Hematopoietic multipotent progenitor cell (in vitro differentiated cells): Measurements from ENCODE around the gene SLC27A5. TPM values are rescaled to one million over a fixed set of nuclear protein-coding genes. Genes with fewer than 3 reads are reported as not detected.

ENCODE experiments used
- small RNA-seq: library from RNA; depleted of rRNA; stranded (forward); fragments of <200 nt; gene quantifications from one replicate; pipeline ENCODE3, GENCODE V24; 2012
- total RNA-seq: library from RNA; depleted of rRNA; stranded (reverse); fragments of >200 nt; gene quantifications from one replicate; pipeline ENCODE4 v1.2.3, GENCODE V29; 2012

SLC27A5 gene
- total RNA-seq, 1 donor = 24.2 TPM

Small RNAs within 50 kb of the gene (small RNA-seq; reads per million reads assigned to genes)
- gene MIR6807 (0.47 reads per million), gene RN7SL525P (not detected), gene RN7SL693P (not detected), gene RNU6-1337P (not detected)

Other genes with a start within 250 kb of the SLC27A5 start
- gene ZNF8, start 233.0 kb downstream of the SLC27A5 start, total RNA-seq = 10.5 TPM
- gene ERVK3-1, start 206.6 kb downstream of the SLC27A5 start, total RNA-seq = 49.0 TPM
- gene ZSCAN22, start 185.0 kb downstream of the SLC27A5 start, total RNA-seq = 3.0 TPM
- gene A1BG, start 158.5 kb downstream of the SLC27A5 start, total RNA-seq = 10.0 TPM
- 4.8 TPM for gene ZNF497, start 149.2 kb downstream of the SLC27A5 start, total RNA-seq
- 6.2 TPM for gene ZNF837, start 131.0 kb downstream of the SLC27A5 start, total RNA-seq
- 7,116 TPM for gene RPS5, start 124.7 kb downstream of the SLC27A5 start, total RNA-seq
- gene RNF225, start 116.3 kb downstream of the SLC27A5 start, total RNA-seq = 0.81 TPM
- gene ZNF584, start 103.3 kb downstream of the SLC27A5 start, total RNA-seq = 11.3 TPM
- 5.9 TPM for gene ZNF132, start 71.8 kb downstream of the SLC27A5 start, total RNA-seq
- gene ZNF324B, start 60.4 kb downstream of the SLC27A5 start, total RNA-seq = 19.1 TPM
- gene ZNF324, start 44.9 kb downstream of the SLC27A5 start, total RNA-seq = 21.3 TPM
- 16.2 TPM for gene ZNF446, start 35.6 kb downstream of the SLC27A5 start, total RNA-seq
- gene ZBTB45, start 7.8 kb upstream of the SLC27A5 start, total RNA-seq = 14.3 TPM
- 972 TPM for gene TRIM28, start 32.1 kb upstream of the SLC27A5 start, total RNA-seq
- 59.8 TPM for gene CHMP2A, start 43.1 kb upstream of the SLC27A5 start, total RNA-seq
- gene UBE2M, start 46.6 kb upstream of the SLC27A5 start, total RNA-seq = 54.4 TPM
- gene MZF1, start 61.3 kb upstream of the SLC27A5 start, total RNA-seq = 58.7 TPM